Esophagus muscularis mucosa (tissue), 4 donors: ENCODE measurements around the gene PCF11. TPM values are rescaled to one million over a fixed set of nuclear protein-coding genes. Genes with fewer than 3 reads are reported as not detected.

Experiments
- DNase-seq: peaks from one replicate; pipeline ENCODE4 v3.0.0-alpha.2; 2017; ENCODE audit errors: extremely low spot score
- H3K27ac ChIP-seq, 4 donors: fragments of 200-600 bp; sonication (generic); replicated peaks in 1 of 4; 1 replicate in 3 of 4; 2 replicates in 1 of 4; pipeline ENCODE4 v1.5.1; 2016 to 2019; ENCODE audit warnings: mild to moderate bottlenecking in 1 of 4
- H3K27me3 ChIP-seq, 4 donors: fragments of 200-600 bp; sonication (generic); one replicate each; pipeline versions ENCODE4 v1.5.1 to v1.6.0; 2016 to 2019
- H3K36me3 ChIP-seq, 4 donors: fragments of 200-600 bp; sonication (generic); one replicate each; pipeline ENCODE4 v1.5.1; 2016 to 2019
- H3K4me1 ChIP-seq, 4 donors: fragments of 200-600 bp; sonication (generic); one replicate each; pipeline ENCODE4 v1.5.1; 2016 to 2019
- H3K4me3 ChIP-seq, 4 donors: fragments of 200-600 bp; sonication (generic); 1 replicate in 2 of 4; 2 replicates in 2 of 4; pipeline ENCODE4 v1.5.1; 2016 to 2019; ENCODE audit warnings: mild to moderate bottlenecking in 4 of 4, moderate library complexity in 1 of 4
- H3K9me3 ChIP-seq, 4 donors: fragments of 200-600 bp; sonication (generic); 1 replicate in 3 of 4; 2 replicates in 1 of 4; pipeline ENCODE4 v1.5.1; 2016 to 2019
- EP300 ChIP-seq: sonication (generic); formaldehyde crosslinking; IDR thresholded peaks from one replicate; pipeline ENCODE4 v1.6.1; 2017; ENCODE audit warnings: antibody characterized with exemption
- POLR2A ChIP-seq: fragments of 450-650 bp; IDR thresholded peaks from one replicate; pipeline ENCODE4 v1.6.1; 2017; ENCODE audit warnings: antibody characterized with exemption, moderate library complexity, mild to moderate bottlenecking, low read depth
- POLR2AphosphoS5 ChIP-seq, 2 donors: sonication (generic); formaldehyde crosslinking; IDR thresholded peaks; one replicate each; pipeline ENCODE4 v1.6.1; 2017; ENCODE audit warnings: antibody characterized with exemption in 2 of 2
- WGBS: methylation state at CpG from one replicate; pipeline ENCODE4 v1.1.5; 2018; 5-methylcytosine and 5-hydroxymethylcytosine counted together
- intact Hi-C: fragments of 100-400 bp; cut with DNase I; formaldehyde crosslinking; loops from one replicate; pipeline ENCODE4 v1.15.1; 2023
- total RNA-seq, 4 donors: library from RNA; depleted of rRNA; stranded (reverse); fragments of >200 nt; gene quantifications; one replicate each; pipeline versions ENCODE4 v1.1.0 to v1.2.1, GENCODE V29; 2016
- TF ChIP-seq, protein P1 (sequence below), 3 experiments: fragments of 200-600 bp in 2 of 3; fragments of 450-650 bp in 1 of 3; sonication (generic) in 2 of 3; IDR thresholded peaks; one replicate each; pipeline ENCODE4 v1.5.1; 2017 to 2019; ENCODE audit warnings: antibody characterized with exemption in 3 of 3, mild to moderate bottlenecking in 2 of 3, moderate library complexity in 1 of 3

PCF11 gene
- total RNA-seq, 4 donors from 2014 or later, result 32.3 to 58.0 (median 41.9) TPM

DNA sequence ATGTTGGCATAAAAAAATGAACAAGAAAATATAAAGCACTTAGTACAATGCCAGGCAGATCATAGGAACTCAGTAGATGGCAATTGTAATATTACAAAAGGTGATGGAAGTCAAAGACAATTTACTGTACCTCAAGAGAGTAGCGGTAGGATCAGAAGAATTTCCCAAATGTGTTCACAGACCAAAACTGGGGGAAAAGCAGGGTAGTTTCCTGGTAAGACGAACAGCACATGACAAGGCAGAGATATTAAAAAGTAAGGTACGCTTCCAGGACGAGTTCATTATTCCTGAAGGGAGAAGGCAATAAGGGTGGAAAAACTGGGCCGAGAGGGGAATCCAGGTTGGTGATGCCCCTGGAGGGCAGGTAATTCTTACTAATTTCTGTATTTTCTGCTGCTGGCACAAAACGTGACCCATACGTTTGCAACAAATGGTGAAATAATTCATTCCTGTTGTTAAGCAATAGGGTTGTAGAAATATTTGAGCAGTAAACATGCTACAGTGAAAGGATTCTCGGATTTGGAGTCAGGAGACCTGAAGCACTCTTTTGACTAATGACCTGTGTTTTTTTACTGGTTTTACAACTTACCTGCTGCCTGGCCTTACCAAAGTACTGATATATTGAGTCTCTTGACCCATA lies 35.8 kb downstream of the PCF11 start:
- peaks cover 21 to 44% (median 40%) of the 10 kb centered on the region in 4 donors for H3K36me3 ChIP-seq
- H3K4me1 ChIP-seq, result peaks cover 29 to 51% (median 45%) of the 10 kb centered on the region in 4 donors
- TF ChIP-seq POLR2AphosphoS5 (IDR thresholded peaks at IDR 0.05) (no peak), POLR2A (no peak), EP300 (no peak)
- TF ChIP-seq, protein P1, sequence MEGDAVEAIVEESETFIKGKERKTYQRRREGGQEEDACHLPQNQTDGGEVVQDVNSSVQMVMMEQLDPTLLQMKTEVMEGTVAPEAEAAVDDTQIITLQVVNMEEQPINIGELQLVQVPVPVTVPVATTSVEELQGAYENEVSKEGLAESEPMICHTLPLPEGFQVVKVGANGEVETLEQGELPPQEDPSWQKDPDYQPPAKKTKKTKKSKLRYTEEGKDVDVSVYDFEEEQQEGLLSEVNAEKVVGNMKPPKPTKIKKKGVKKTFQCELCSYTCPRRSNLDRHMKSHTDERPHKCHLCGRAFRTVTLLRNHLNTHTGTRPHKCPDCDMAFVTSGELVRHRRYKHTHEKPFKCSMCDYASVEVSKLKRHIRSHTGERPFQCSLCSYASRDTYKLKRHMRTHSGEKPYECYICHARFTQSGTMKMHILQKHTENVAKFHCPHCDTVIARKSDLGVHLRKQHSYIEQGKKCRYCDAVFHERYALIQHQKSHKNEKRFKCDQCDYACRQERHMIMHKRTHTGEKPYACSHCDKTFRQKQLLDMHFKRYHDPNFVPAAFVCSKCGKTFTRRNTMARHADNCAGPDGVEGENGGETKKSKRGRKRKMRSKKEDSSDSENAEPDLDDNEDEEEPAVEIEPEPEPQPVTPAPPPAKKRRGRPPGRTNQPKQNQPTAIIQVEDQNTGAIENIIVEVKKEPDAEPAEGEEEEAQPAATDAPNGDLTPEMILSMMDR (IDR thresholded peaks at IDR 0.05), result no peak
- no peaks in the 10 kb centered on the region for H3K27me3 ChIP-seq
- no peaks in the 10 kb centered on the region for H3K9me3 ChIP-seq
- H3K27ac ChIP-seq, result peak overlapping the region; percentile 90 to 95 (median 92)
- 19% methylated on average over 8 of the region's 8 CpGs for WGBS
- intact Hi-C loops, result loop anchor here (5.0 kb wide), 2 partner anchors 35 to 290 kb away; partner anchors contain the start of genes DDIAS, PCF11 and PRCP
- DNase-seq, result no peak
- peak overlapping the region; percentile 72 to 86 (median 79) for H3K4me3 ChIP-seq

DNA sequence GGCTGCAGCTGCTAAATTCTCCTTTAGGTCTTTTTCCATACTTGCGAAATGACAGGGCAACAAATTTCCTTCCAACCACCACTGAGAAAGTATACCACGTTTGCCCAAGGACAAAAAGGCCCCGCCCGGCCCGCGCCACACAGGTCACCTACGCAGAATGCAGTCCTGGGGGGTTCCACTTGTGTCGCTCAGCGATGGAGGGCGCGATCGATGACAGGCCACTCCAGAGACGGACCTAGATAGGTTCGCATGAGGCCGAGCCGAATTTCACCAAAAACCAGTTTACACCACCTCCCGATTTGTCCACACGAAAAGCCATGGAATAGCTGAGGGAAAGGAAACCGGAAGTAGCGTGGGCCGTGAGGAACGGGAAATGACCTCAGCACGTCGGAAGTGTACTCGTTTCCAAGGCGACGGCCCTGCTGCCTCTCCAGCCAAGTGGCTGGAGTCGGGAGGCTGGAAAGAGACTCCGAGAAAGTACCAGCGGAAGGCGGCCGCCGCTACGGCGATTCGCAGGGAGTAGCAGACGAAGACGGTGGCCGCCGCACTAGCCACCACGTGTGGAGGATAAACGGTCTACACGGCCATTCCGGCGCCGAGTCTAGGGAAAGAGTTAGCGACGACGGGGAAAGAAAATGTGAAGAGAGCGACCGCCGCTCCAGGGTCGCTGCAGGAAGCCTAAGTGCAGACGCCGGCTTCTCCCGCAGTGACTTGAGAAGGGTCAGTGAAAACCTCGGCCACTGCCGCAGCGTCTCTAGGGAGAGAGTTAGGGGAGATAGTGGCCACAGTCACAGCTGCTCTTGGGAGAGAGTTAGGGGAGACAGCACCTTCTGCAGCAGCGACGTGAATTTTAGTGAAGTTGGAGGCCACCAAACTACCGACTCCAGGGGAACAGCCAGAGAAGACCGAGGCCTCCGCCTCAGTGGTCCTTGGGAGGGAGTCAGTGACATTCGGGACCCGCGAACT lies 36.7 kb downstream of the PCF11 start, which contains the start of gene ANKRD42:
Gene ANKRD42, plus strand, starts transcription at position 398 of the 966 bp plus-strand sequence. CDS start 959 bp downstream, outside the sequence.
- Histone ChIP-seq H3K27ac (peak within 1 kb of the TSS; percentile 90 to 95 (median 92)), H3K36me3 (peaks cover 21 to 39% (median 36%) of the 10 kb centered on the region in 4 donors), H3K4me1 (peaks cover 29 to 53% (median 45%) of the 10 kb centered on the region in 4 donors), H3K4me3 (peak within 1 kb of the TSS; percentile 72 to 86 (median 79)), H3K27me3 (no peaks in the 10 kb centered on the region), H3K9me3 (no peaks in the 10 kb centered on the region)
- WGBS, result 0% methylated on average over 61 of the region's 67 CpGs
- intact Hi-C loops, result loop anchor here (5.0 kb wide), 2 partner anchors 36 to 291 kb away; partner anchors contain the start of genes DDIAS, PCF11 and PRCP
- peak; percentile 99 for DNase-seq
- TF ChIP-seq POLR2AphosphoS5 (IDR thresholded peaks at IDR 0.05), result peak; percentile 95 to 96
- no peak for TF ChIP-seq EP300
- TF ChIP-seq, protein P1 (IDR thresholded peaks at IDR 0.05), result peak in 1 of 3 experiments; percentile 8
- peak; percentile 51 for TF ChIP-seq POLR2A

DNA sequence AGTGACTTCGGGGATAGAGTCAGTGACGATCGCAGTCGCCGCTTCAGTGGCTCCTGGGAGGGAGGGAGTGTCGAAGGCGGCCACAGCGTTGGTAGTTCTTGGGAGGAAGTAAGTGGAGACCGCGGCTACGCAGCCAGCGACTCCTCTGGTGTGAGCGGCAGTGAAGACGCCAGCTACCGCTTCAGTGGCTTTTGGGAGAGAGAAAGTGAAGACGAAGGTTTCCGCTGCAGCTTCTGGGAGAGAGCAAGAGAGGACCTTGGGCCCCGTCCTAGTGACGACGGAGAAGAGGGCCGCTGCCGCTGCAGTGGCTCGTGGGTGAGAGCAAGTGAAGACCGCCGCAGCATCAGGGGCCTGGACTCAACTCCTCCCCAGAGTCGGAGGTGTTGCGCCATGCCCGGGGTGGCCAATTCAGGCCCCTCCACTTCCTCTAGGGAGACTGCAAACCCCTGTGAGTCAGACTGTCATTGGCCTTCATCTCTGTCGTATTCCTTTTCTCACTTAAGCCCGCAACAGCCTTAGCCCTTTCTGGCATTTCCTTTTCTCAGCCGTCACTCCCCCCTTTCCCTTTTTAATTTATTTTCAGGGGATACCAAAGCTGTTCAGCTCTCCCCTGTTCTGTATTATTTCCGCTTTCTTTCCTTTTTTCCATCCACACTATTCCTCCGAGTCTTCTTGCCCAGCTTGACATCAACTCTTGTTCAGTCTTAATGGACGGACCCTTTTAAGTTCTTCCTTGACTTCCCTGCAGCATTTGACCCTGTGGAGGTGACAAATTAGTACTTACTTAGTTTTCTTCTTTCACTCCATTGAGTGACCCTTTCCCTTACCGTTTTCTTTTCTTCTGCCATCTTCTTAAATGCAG lies 37.6 kb downstream of the PCF11 start:
- WGBS, result 1% methylated on average over 35 of the region's 35 CpGs
- Histone ChIP-seq H3K27me3 (no peaks in the 10 kb centered on the region), H3K4me1 (peaks cover 29 to 53% (median 45%) of the 10 kb centered on the region in 4 donors), H3K27ac (peak overlapping the region; percentile 90 to 95 (median 92)), H3K36me3 (peaks cover 18 to 36% (median 29%) of the 10 kb centered on the region in 4 donors), H3K4me3 (peak overlapping the region; percentile 72 to 86 (median 79)), H3K9me3 (no peaks in the 10 kb centered on the region)
- intact Hi-C loops, result loop anchor here (5.0 kb wide), 2 partner anchors 37 to 292 kb away; partner anchors contain the start of genes DDIAS, PCF11 and PRCP
- peak; percentile 92 for DNase-seq
- TF ChIP-seq POLR2AphosphoS5 (IDR thresholded peaks at IDR 0.05) (peak; percentile 47 to 73), POLR2A (no peak), EP300 (no peak)
- TF ChIP-seq, protein P1 (IDR thresholded peaks at IDR 0.05), result peak in 1 of 3 experiments; percentile 16

DNA sequence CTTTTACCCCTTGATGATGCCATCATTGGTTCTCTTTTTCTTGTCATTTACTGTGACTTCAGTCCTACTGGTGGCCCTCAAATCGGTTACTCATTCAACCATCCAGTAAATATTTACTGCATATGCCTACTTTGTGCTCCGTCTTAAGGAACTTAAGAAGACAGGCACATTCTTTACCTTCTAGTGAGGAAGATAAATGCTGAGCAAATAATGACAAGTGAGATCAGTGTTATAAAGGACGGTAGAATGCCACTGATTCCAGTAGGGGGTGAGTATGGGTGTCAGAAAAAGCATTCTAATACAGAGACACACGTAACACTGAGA lies 38.2 kb downstream of the PCF11 start:
- Histone ChIP-seq H3K9me3 (no peaks in the 10 kb centered on the region), H3K4me1 (peaks cover 29 to 53% (median 45%) of the 10 kb centered on the region in 4 donors), H3K27me3 (no peaks in the 10 kb centered on the region), H3K27ac (peak overlapping the region; percentile 90 to 95 (median 92)), H3K36me3 (peaks cover 12 to 30% (median 25%) of the 10 kb centered on the region in 4 donors), H3K4me3 (peak overlapping the region; percentile 72 to 86 (median 79))
- WGBS, result 31% methylated on average over 4 of the region's 4 CpGs
- TF ChIP-seq EP300, result no peak
- no peak for TF ChIP-seq POLR2AphosphoS5 (IDR thresholded peaks at IDR 0.05)
- TF ChIP-seq POLR2A, result no peak
- TF ChIP-seq, protein P1 (IDR thresholded peaks at IDR 0.05), result no peak
- intact Hi-C loops, result no loop called here
- no peak for DNase-seq
